RWPE1 (cell line): ENCODE measurements around the gene CCL11.

Source experiments
- CTCF ChIA-PET: fragments of 350-600 bp; sonication (Branson Sonifier 250); formaldehyde crosslinking; extraction: SDS; loops from one replicate; lab custom pipeline; 2021; lab: Yijun Ruan, JAX
- POLR2A ChIA-PET: fragments of 400-600 bp; formaldehyde crosslinking; extraction: SDS; loops from one replicate; lab custom pipeline; 2020; ENCODE audit warnings: antibody characterized with exemption; ENCODE audit not compliant: low non-redundant PET; lab: Yijun Ruan, JAX
- DNase-seq: peaks from one replicate; pipeline ENCODE4 v3.0.0; 2012; ENCODE audit warnings: low spot score
- H3K27ac ChIP-seq: fragments of 450-650 bp; 2 replicates; pipeline ENCODE4 v1.5.1; 2017
- CTCF ChIP-seq: fragments of 450-650 bp; conservative IDR thresholded peaks from 2 replicates; pipeline ENCODE4 v1.5.1; 2017; ENCODE audit warnings: low read depth, mild to moderate bottlenecking

Gene CCL11

GRCh38 chr17:34260861-34261260 is 24.7 kb upstream of the CCL11 start:
- no peak overlapping the region for H3K27ac ChIP-seq
- CTCF ChIA-PET = no interaction called here
- no peak for TF ChIP-seq CTCF
- DNase-seq = no peak
- POLR2A ChIA-PET = no interaction called here

DNA sequence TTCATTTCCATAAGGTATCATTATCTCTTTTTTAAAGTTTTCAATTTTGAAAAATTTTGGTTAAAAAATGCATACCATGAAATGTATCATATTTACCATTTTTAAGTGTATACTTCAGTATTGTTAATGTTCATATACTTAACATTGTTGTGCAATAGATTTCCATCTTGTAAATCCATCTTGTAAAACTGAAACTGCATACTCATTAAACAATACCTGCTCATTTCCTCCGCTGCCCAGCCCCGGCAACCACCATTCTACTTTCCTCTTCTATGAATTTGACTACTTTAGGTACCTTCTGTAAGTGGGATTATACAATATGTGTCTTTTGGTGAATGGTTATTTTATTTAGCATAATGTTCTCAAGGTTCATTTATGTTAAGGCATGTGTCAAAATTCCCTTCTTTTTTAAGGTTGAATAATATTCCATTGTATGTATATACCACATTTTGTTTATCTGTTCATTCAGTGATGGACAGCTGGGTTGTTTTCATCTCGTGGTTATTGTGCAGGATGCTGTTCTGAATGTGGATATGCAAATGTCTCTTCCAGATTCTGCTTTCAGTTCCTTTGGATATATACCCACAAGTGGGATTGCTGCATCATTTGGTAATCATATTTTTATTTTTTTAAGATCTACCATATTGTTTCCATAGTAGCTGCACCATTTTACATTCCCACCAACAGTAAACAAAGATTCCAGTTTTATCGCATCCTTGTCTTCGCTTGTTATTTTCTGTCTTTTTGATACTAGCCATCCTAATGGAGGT is 23.8 kb upstream of the CCL11 start:
- H3K27ac ChIP-seq = no peak overlapping the region
- CTCF ChIA-PET = no interaction called here
- no peak for DNase-seq
- no peak for TF ChIP-seq CTCF
- POLR2A ChIA-PET = no interaction called here

DNA sequence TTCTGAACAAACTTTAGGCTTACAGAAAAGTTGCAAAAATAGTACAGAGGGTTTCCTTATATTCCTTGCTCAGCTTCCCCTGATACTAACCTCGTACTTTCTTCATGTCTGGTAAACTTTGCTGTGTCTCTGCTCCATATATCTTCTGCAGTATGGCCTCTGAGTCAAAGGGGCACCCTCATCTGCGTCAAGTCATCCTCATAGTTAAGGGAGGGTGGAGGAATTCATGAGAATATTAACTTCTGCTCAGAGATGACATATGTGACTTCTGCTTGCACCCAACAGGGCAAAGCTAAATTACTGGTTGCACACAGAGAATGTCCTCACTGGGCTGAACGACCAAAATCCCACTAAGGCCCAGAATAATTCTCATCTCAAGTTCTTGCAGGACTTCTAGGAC is 19.8 kb upstream of the CCL11 start:
- TF ChIP-seq CTCF = no peak
- H3K27ac ChIP-seq = no peak overlapping the region
- no peak for DNase-seq
- ChIA-PET CTCF (no interaction called here), POLR2A (no interaction called here)

DNA sequence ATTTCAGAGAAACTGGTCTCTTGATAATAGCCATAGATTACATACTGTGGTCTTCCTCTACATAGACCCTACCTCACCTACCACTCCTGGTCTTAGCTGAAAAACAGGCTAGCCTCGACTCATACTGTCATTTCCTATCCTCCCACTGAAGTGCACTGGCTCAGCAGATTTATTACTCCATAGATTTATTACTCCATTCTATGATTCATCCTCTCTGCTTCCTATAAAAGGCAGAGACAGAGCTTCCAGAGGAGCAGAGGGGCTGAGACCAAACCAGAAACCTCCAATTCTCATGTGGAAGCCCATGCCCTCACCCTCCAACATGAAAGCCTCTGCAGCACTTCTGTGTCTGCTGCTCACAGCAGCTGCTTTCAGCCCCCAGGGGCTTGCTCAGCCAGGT is 15.6 kb upstream of the CCL11 start, which contains the start of gene CCL7:
CCL7 (plus strand) TSS at position 253 of the 400 bp plus-strand sequence; CDS start at position 323, 70 bp downstream.
- no peak for DNase-seq
- CTCF ChIA-PET = interaction anchor here (0.9 kb wide), 1 partner anchor 99 kb away, joined by 3 read pairs; no protein-coding TSS in a partner anchor
- POLR2A ChIA-PET = no interaction called here
- TF ChIP-seq CTCF = no peak
- H3K27ac ChIP-seq = no peak within 1 kb of the TSS

DNA sequence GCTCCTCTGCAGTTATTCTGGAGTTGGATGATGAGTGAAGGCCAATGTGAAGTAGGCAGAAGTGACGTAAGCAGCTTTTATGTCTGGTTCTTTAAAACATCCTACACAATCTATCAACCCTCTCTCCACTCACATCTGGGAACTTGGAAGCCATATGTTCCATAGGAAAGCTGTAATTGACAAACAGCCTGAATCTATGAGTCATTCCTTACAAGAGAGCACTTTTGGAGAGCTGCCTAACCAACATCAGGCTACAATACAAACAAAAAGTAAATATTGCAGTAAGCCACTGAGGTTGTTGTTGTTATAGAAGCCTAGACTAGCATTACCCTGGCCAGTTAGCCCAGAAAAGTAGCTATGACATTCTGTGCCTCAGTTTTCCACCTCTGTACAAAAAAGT is 9.7 kb upstream of the CCL11 start:
- POLR2A ChIA-PET = no interaction called here

DNA sequence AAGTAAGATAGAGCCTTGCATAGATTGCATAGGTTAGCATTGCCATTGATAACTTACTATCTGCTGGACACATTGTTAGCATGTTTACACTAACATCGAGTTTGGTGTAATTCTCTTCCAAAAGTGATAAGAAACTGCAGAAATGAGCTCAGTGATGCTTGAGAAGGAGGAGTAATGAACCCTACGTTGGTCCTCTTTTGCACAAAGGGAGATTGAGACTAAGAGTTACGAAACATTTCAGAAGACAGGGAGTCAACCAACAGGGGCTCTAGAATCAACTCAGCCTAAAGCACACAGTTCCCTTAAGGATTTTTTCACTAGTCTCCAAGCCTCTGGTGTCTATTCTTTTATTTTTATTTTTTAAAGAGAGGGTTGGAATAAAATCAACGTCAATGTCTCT is 8.7 kb upstream of the CCL11 start:
- DNase-seq = no peak
- ChIA-PET POLR2A (no interaction called here), CTCF (no interaction called here)
- no peak for TF ChIP-seq CTCF
- H3K27ac ChIP-seq = no peak overlapping the region

More for the DNA sequence above, 9.7 kb upstream of the CCL11 start:
- TF ChIP-seq CTCF = no peak
- CTCF ChIA-PET = interaction anchor here (0.6 kb wide), 1 partner anchor 61 kb away, joined by 3 read pairs; no protein-coding TSS in a partner anchor
- DNase-seq = peak; percentile 35
- no peak overlapping the region for H3K27ac ChIP-seq
